Endodermal cell (in vitro differentiated cells): ENCODE measurements around the gene ZBTB16. TPM values are rescaled to one million over a fixed set of nuclear protein-coding genes. Genes with fewer than 3 reads are reported as not detected.

Experiments used
- DNase-seq: peaks from one replicate; pipeline ENCODE4 v3.0.0-alpha.2; 2017
- H3K27ac ChIP-seq: 2 replicates; pipeline ENCODE4 v1.5.1; 2013; ENCODE audit warnings: mild to moderate bottlenecking, low read depth, low read length, moderate library complexity
- H3K27me3 ChIP-seq: 2 replicates; pipeline ENCODE4 v1.6.1; 2013; ENCODE audit warnings: mild to moderate bottlenecking, low read length, moderate library complexity; ENCODE audit not compliant: insufficient read depth, control insufficient read depth, poor library complexity, severe bottlenecking
- H3K36me3 ChIP-seq: 2 replicates; pipeline ENCODE4 v1.7.0; 2013; ENCODE audit warnings: mild to moderate bottlenecking, low read length, moderate library complexity; ENCODE audit not compliant: control insufficient read depth, insufficient read depth
- H3K4me1 ChIP-seq: one replicate; pipeline ENCODE4 v1.7.0; 2013; ENCODE audit warnings: low read length; ENCODE audit not compliant: control insufficient read depth, insufficient read depth
- H3K4me3 ChIP-seq: 2 replicates; pipeline ENCODE4 v1.5.1; 2013; ENCODE audit warnings: mild to moderate bottlenecking, low read length, moderate library complexity
- H3K9ac ChIP-seq: 2 replicates; pipeline ENCODE4 v1.6.1; 2013; ENCODE audit warnings: mild to moderate bottlenecking, low read length, moderate library complexity; ENCODE audit not compliant: poor library complexity, severe bottlenecking; ENCODE audit errors: extremely low read depth
- H3K9me3 ChIP-seq: 2 replicates; pipeline ENCODE4 v1.6.1; 2013; ENCODE audit warnings: mild to moderate bottlenecking, low read length, moderate library complexity; ENCODE audit not compliant: control insufficient read depth
- H3K27ac Mint-ChIP-seq: 2 replicates; pipeline ENCODE4 v1.8.0; 2020; ENCODE audit warnings: mixed read lengths
- H3K27me3 Mint-ChIP-seq: 2 replicates; pipeline ENCODE4 v1.8.0; 2021; ENCODE audit warnings: mild to moderate bottlenecking, mixed read lengths; ENCODE audit not compliant: insufficient read depth
- H3K36me3 Mint-ChIP-seq: 2 replicates; pipeline ENCODE4 v1.8.0; 2020; ENCODE audit warnings: low read depth, mixed read lengths
- H3K4me1 Mint-ChIP-seq: 2 replicates; pipeline ENCODE4 v1.8.0; 2020; ENCODE audit warnings: mixed read lengths
- H3K4me3 Mint-ChIP-seq: 2 replicates; pipeline ENCODE4 v1.8.0; 2020; ENCODE audit warnings: mild to moderate bottlenecking, moderate library complexity, mixed read lengths
- H3K9me3 Mint-ChIP-seq: 2 replicates; pipeline ENCODE4 v1.8.0; 2020; ENCODE audit warnings: mild to moderate bottlenecking, mixed read lengths
- WGBS, 2 experiments: methylation state at CpG; one replicate each; pipeline versions ENCODE4 v1.1.5 to v1.1.7; 2013; ENCODE audit warnings: missing lambda C conversion rate in 2 of 2, mixed read lengths in 1 of 2; ENCODE audit not compliant: insufficient coverage in 1 of 2, insufficient read length in 1 of 2; 5-methylcytosine and 5-hydroxymethylcytosine counted together
- total RNA-seq, 2 donors: library from RNA; stranded (reverse); fragmentation: NEBNext Ultra II Directional in 1 of 2; extraction: Animal tissue kit (Norgen Biotek cat#: 25700) in 1 of 2; gene quantifications; 2 replicates in 1 of 2; 3 replicates in 1 of 2; pipeline ENCODE4 v1.2.1, GENCODE V29; 2021
- TF ChIP-seq, protein P1 (sequence below): fragments of 200-600 bp; sonication (generic); conservative IDR thresholded peaks from 2 replicates; pipeline ENCODE4 v1.5.0; 2021; ENCODE audit warnings: antibody characterized with exemption, mild to moderate bottlenecking

Gene ZBTB16
- total RNA-seq, 2 donors from 2014 or later, result 4.1 to 5.8 TPM

DNA sequence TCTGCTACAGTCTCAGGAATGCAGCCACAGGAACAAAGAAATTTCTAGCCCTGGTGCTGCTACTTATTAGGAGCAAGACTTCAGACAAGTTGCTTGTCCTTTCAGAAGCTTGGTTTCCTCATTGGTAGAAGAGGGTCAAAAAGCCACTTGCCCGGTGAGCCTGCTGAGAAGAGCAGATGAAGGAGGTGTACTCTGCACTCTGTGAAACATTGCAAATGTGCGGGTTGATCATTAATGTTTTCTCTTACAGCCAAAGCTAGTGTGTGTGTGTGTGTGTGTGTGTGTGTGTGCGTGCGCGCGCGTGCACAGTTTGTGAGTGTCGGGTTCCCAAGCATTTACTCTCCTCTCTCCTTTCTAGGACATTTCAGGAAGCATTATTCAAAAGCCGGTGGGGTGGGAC, 150.4 kb downstream of the ZBTB16 start:
- peaks cover 27% of the 10 kb centered on the region for H3K4me1 ChIP-seq
- H3K4me3 ChIP-seq, result no peak overlapping the region
- DNase-seq, result no peak
- no peaks in the 10 kb centered on the region for H3K9me3 ChIP-seq
- no peak overlapping the region for H3K9ac ChIP-seq
- H3K36me3 Mint-ChIP-seq, result no peaks in the 10 kb centered on the region
- H3K36me3 ChIP-seq, result no peaks in the 10 kb centered on the region
- H3K27me3 Mint-ChIP-seq, result peaks cover 27% of the 10 kb centered on the region
- H3K4me3 Mint-ChIP-seq, result no peak overlapping the region
- H3K27ac ChIP-seq, result peak overlapping the region; percentile 95
- no peak overlapping the region for H3K27ac Mint-ChIP-seq
- 88% methylated on average over 9 of the region's 9 CpGs; no CpG with 5 or more reads in 1 of the 2 experiments for WGBS, 2 experiments
- TF ChIP-seq, protein P1, sequence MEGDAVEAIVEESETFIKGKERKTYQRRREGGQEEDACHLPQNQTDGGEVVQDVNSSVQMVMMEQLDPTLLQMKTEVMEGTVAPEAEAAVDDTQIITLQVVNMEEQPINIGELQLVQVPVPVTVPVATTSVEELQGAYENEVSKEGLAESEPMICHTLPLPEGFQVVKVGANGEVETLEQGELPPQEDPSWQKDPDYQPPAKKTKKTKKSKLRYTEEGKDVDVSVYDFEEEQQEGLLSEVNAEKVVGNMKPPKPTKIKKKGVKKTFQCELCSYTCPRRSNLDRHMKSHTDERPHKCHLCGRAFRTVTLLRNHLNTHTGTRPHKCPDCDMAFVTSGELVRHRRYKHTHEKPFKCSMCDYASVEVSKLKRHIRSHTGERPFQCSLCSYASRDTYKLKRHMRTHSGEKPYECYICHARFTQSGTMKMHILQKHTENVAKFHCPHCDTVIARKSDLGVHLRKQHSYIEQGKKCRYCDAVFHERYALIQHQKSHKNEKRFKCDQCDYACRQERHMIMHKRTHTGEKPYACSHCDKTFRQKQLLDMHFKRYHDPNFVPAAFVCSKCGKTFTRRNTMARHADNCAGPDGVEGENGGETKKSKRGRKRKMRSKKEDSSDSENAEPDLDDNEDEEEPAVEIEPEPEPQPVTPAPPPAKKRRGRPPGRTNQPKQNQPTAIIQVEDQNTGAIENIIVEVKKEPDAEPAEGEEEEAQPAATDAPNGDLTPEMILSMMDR, result no peak
- no peaks in the 10 kb centered on the region for H3K9me3 Mint-ChIP-seq
- no peaks in the 10 kb centered on the region for H3K27me3 ChIP-seq
- peaks cover 43% of the 10 kb centered on the region for H3K4me1 Mint-ChIP-seq

DNA sequence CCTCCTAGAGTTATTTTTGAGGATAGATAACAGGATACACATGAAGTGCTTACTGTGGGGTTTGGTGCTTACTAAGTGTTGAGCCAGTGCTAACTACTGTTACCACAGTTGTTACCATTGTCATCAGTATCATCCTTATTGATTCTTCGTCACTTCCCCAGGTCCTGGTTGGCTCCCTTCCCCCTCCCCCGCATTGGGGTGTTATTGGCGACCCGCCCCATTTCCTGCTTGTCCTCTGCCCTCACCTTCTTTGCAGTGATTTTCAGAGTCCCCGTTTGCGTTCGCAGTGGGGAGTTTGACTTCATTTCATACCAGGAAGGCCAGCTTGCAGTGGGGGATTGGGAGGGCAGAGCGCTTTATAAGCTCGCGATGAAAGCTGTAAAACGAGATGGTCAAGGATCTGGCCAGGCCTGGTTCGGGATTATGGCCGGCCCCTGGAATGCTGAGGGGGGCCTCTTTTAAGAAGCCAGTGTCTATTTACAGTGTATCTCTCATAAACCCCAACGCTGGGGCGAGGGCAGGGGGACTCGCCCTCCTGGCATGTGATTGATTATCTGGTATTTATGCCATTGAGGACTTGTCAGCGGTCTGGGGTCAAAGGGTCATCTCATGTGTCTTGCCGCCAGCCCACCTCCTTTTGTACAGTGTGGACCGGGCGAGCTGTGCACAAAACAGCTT, 152.1 kb downstream of the ZBTB16 start:
- H3K27me3 Mint-ChIP-seq, result peaks cover 23% of the 10 kb centered on the region
- H3K36me3 Mint-ChIP-seq, result no peaks in the 10 kb centered on the region
- TF ChIP-seq, protein P1, result no peak
- Histone ChIP-seq H3K4me1 (peaks cover 35% of the 10 kb centered on the region), H3K27me3 (peaks cover under 1% of the 10 kb centered on the region), H3K4me3 (no peak overlapping the region), H3K27ac (peak overlapping the region; percentile 83), H3K9me3 (no peaks in the 10 kb centered on the region), H3K9ac (no peak overlapping the region), H3K36me3 (no peaks in the 10 kb centered on the region)
- no peaks in the 10 kb centered on the region for H3K9me3 Mint-ChIP-seq
- WGBS, 2 experiments, result 55 to 71% methylated on average over 9 to 19 of the region's 20 CpGs
- DNase-seq, result peak; percentile 55
- H3K4me1 Mint-ChIP-seq, result peaks cover 51% of the 10 kb centered on the region
- H3K4me3 Mint-ChIP-seq, result no peak overlapping the region
- H3K27ac Mint-ChIP-seq, result peak overlapping the region; percentile 18

DNA sequence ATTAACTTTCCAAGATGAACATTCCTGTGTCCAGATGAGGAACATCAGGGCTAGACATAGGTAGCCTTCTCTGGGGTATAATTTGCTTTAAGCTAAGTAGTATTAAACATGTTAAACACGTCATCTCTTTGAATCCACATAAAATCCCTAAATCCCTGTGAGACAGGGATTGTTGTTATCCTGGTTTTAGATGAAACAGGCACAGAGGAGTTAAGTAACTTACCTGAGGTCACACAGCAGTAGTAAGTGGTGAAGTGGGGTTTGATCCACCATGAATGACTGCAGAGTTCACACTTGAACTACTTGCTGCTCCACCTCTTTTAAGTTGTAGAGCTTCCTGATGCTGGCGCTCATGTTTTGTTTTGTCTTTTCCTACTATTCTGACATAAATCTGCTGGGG, 154.1 kb downstream of the ZBTB16 start:
- peaks cover 33% of the 10 kb centered on the region for H3K27me3 Mint-ChIP-seq
- peaks cover 21% of the 10 kb centered on the region for H3K27me3 ChIP-seq
- H3K27ac Mint-ChIP-seq, result no peak overlapping the region
- peaks cover 34% of the 10 kb centered on the region for H3K4me1 ChIP-seq
- no peak for DNase-seq
- H3K36me3 ChIP-seq, result no peaks in the 10 kb centered on the region
- TF ChIP-seq, protein P1, result no peak
- H3K36me3 Mint-ChIP-seq, result no peaks in the 10 kb centered on the region
- peaks cover 48% of the 10 kb centered on the region for H3K4me1 Mint-ChIP-seq
- no peak overlapping the region for H3K9ac ChIP-seq
- H3K4me3 ChIP-seq, result no peak overlapping the region
- no peak overlapping the region for H3K4me3 Mint-ChIP-seq
- 80 to 92% methylated on average over 1 to 2 of the region's 2 CpGs for WGBS, 2 experiments
- no peaks in the 10 kb centered on the region for H3K9me3 Mint-ChIP-seq
- no peaks in the 10 kb centered on the region for H3K9me3 ChIP-seq
- no peak overlapping the region for H3K27ac ChIP-seq
